Panc1 (cell line): ENCODE results near the gene BOLA2B. TPM values are rescaled to one million over a fixed set of nuclear protein-coding genes. Genes with fewer than 3 reads are reported as not detected.

Source experiments
- ATAC-seq: fragments of 200-7000 bp; cut with Tn5 transposase; 2 replicates; pipeline ENCODE4 v1.9.1; 2020; ENCODE audit warnings: mild to moderate bottlenecking, moderate library complexity
- BruUV-seq: library from RNA; stranded (reverse); fragments of 400-500 nt; replicated peaks from 2 replicates; lab custom pipeline; 2021; lab: Mats Ljungman, UMichigan
- CTCF ChIA-PET: fragments of 300-600 bp; sonication (Branson Sonifier 250); formaldehyde crosslinking; loops from one replicate; lab custom pipeline; 2022; ENCODE audit warnings: antibody characterized with exemption; lab: Charles Lee
- POLR2A ChIA-PET: fragments of 300-600 bp; sonication (Branson Sonifier 250); formaldehyde crosslinking; loops from one replicate; lab custom pipeline; 2022; ENCODE audit warnings: antibody characterized with exemption; lab: Charles Lee
- DNase-seq: peaks from one replicate; pipeline ENCODE4 v3.0.0-alpha.2; 2010; ENCODE audit warnings: low read depth, low spot score
- H3K27ac ChIP-seq: 2 replicates; pipeline ENCODE4 v1.5.1; 2011; ENCODE audit warnings: mild to moderate bottlenecking, low read length, inconsistent platforms
- H3K27me3 ChIP-seq: fragments of 200-500 bp; sonication (Bioruptor generic); 2 replicates; pipeline ENCODE4 v1.6.0; 2014; ENCODE audit warnings: low read length, inconsistent platforms; ENCODE audit not compliant: control insufficient read depth, insufficient read depth
- H3K36me3 ChIP-seq: fragments of 200-500 bp; sonication (Bioruptor generic); 2 replicates; pipeline ENCODE4 v1.5.1; 2014; ENCODE audit warnings: inconsistent platforms, mild to moderate bottlenecking, low read length, moderate library complexity; ENCODE audit not compliant: control insufficient read depth, insufficient read depth
- H3K4me1 ChIP-seq: 2 replicates; pipeline ENCODE4 v1.5.1; 2011; ENCODE audit warnings: inconsistent platforms, mild to moderate bottlenecking, low read length, moderate library complexity; ENCODE audit not compliant: control insufficient read depth, insufficient read depth
- H3K4me3 ChIP-seq, 2 experiments: 2 replicates each; pipeline ENCODE4 v1.5.1; 2011 to 2012; ENCODE audit warnings: low read depth in 2 of 2, low read length in 2 of 2, mild to moderate bottlenecking in 2 of 2, inconsistent platforms in 1 of 2, moderate library complexity in 1 of 2
- H3K9me3 ChIP-seq: fragments of 200-500 bp; sonication (Bioruptor generic); 2 replicates; pipeline ENCODE4 v1.5.1; 2014; ENCODE audit warnings: low read depth, mild to moderate bottlenecking, inconsistent platforms, low read length, moderate library complexity; ENCODE audit not compliant: control insufficient read depth, insufficient read depth
- CTCF ChIP-seq: fragments of 450-650 bp; IDR thresholded peaks from 2 replicates; pipeline ENCODE4 v1.5.1; 2017; ENCODE audit warnings: mild to moderate bottlenecking
- POLR2AphosphoS5 ChIP-seq: IDR thresholded peaks from 2 replicates; pipeline ENCODE4 v1.6.1; 2012; ENCODE audit warnings: mild to moderate bottlenecking, low read depth, low read length, moderate library complexity
- REST ChIP-seq, 2 experiments: IDR thresholded peaks; 2 replicates each; pipeline ENCODE4 v1.6.1; 2011 to 2012; ENCODE audit warnings: low read depth in 2 of 2, control low read depth in 1 of 2, low read length in 1 of 2, mild to moderate bottlenecking in 1 of 2, moderate library complexity in 1 of 2; ENCODE audit not compliant: insufficient read depth in 1 of 2
- SIN3A ChIP-seq: IDR thresholded peaks from 2 replicates; pipeline ENCODE4 v1.6.1; 2012; ENCODE audit warnings: low read depth, mild to moderate bottlenecking, low read length, moderate library complexity, borderline replicate concordance; ENCODE audit not compliant: insufficient read depth
- TCF7L2 ChIP-seq: IDR thresholded peaks from 2 replicates; pipeline ENCODE4 v1.6.1; 2011; ENCODE audit warnings: mild to moderate bottlenecking, low read depth, low read length, inconsistent platforms
- in situ Hi-C: cut with HindIII; loops from 2 replicates; pipeline ENCODE4 v1.10.0; 2016; ENCODE audit warnings: low sequenced_read_pairs, low pct_unique_long_range_greater_than_20kb
- intact Hi-C: fragments of 100-400 bp; cut with micrococcal nuclease; formaldehyde crosslinking; loops from one replicate; pipeline ENCODE4 v1.10.0; 2022; ENCODE audit not compliant: unreplicated experiment
- total RNA-seq: library from RNA; stranded (reverse); gene quantifications from one replicate; pipeline ENCODE4 v1.2.1, GENCODE V29; 2021; ENCODE audit not compliant: unreplicated experiment

BOLA2B gene
- total RNA-seq, 1 experiment from 2014 or later = 178 TPM

- DNase-seq (no peak), ATAC-seq (no peak)
- H3K36me3 ChIP-seq = no peaks in the 10 kb centered on the region
- H3K4me1 ChIP-seq = peaks cover 6% of the 10 kb centered on the region
- BruUV-seq = no TSS peak
- CTCF ChIA-PET = no interaction called here
- TF ChIP-seq SIN3A = no peak
- TF ChIP-seq TCF7L2 = no peak
- TF ChIP-seq CTCF = no peak
- no peak for TF ChIP-seq POLR2AphosphoS5
- no peak for TF ChIP-seq REST (IDR thresholded peaks at IDR 0.05; ENCODE audit: insufficient read depth in 1 of 2, low read depth in 2 of 2, low read length in 1 of 2)
- no peaks in the 10 kb centered on the region for H3K9me3 ChIP-seq
- POLR2A ChIA-PET = interaction anchor here (0.5 kb wide), 1 partner anchor 415 kb away, joined by 4 read pairs; no protein-coding TSS in a partner anchor
- intact Hi-C loops (no loop called here), in situ Hi-C loops (no loop called here)
- H3K4me3 ChIP-seq = no peak overlapping the region
- no peaks in the 10 kb centered on the region for H3K27me3 ChIP-seq
- no peak overlapping the region for H3K27ac ChIP-seq
These were observed 5.4 kb downstream of the BOLA2B start for GRCh38 chr16:30187971-30188561.

GRCh38 chr16:30187556-30187865 lies 6.0 kb downstream of the BOLA2B start:
- ChIA-PET CTCF (no interaction called here), POLR2A (interaction anchor here (0.5 kb wide), 1 partner anchor 415 kb away, joined by 4 read pairs; no protein-coding TSS in a partner anchor)
- H3K27ac ChIP-seq = no peak overlapping the region
- DNase-seq (no peak), ATAC-seq (no peak)
- H3K27me3 ChIP-seq = no peaks in the 10 kb centered on the region
- no peaks in the 10 kb centered on the region for H3K9me3 ChIP-seq
- BruUV-seq = no TSS peak
- peaks cover 6% of the 10 kb centered on the region for H3K4me1 ChIP-seq
- in situ Hi-C loops (no loop called here), intact Hi-C loops (no loop called here)
- TF ChIP-seq REST (IDR thresholded peaks at IDR 0.05; ENCODE audit: insufficient read depth in 1 of 2, low read depth in 2 of 2, low read length in 1 of 2) (no peak), SIN3A (no peak), TCF7L2 (no peak), POLR2AphosphoS5 (no peak), CTCF (peak; percentile 63)
- H3K4me3 ChIP-seq = no peak overlapping the region
- no peaks in the 10 kb centered on the region for H3K36me3 ChIP-seq
